SU-DHL-6 (cell line): ENCODE data around the gene TSPAN4.

Experiments used
- CTCF ChIP-seq: fragments of 200-600 bp; sonication (generic); IDR thresholded peaks from one replicate; pipeline ENCODE4 v1.5.1; 2017; ENCODE audit warnings: antibody characterized with exemption, mild to moderate bottlenecking, low read length, moderate library complexity; ENCODE audit not compliant: insufficient read depth, poor library complexity, severe bottlenecking
- EZH2phosphoT487 ChIP-seq: fragments of 200-600 bp; sonication (generic), shearing (Covaris generic); conservative IDR thresholded peaks from 2 replicates; pipeline ENCODE4 v1.6.1; 2018; ENCODE audit warnings: mild to moderate bottlenecking, antibody characterized with exemption, low read length, moderate library complexity, mixed read lengths

GRCh38 chr11:849951-850774, 7.5 kb downstream of the TSPAN4 start:
- TF ChIP-seq CTCF: no peak
- no peak for TF ChIP-seq EZH2phosphoT487
